Neutrophil (primary cell): ENCODE data around the gene CXorf65.
A peak's percentile ranks its signal among the peaks of the same experiment; 100 is the strongest.

Experiments
- H3K27ac ChIP-seq: fragments of 200-600 bp; sonication (generic); 2 replicates; pipeline ENCODE4 v1.5.1; 2016; ENCODE audit warnings: mild to moderate bottlenecking, moderate library complexity
- H3K27me3 ChIP-seq: fragments of 200-600 bp; sonication (generic); 2 replicates; pipeline ENCODE4 v1.6.0; 2016; ENCODE audit warnings: mild to moderate bottlenecking
- H3K36me3 ChIP-seq: fragments of 200-600 bp; sonication (generic); 2 replicates; pipeline ENCODE4 v1.5.1; 2017
- H3K4me1 ChIP-seq, 2 experiments: fragments of 200-600 bp in 1 of 2; sonication (generic) in 1 of 2; 1 replicate in 1 of 2; 2 replicates in 1 of 2; pipeline versions ENCODE4 v1.5.1 to v1.6.1; 2013 to 2016; ENCODE audit warnings: low read depth in 1 of 2, low read length in 1 of 2, mild to moderate bottlenecking in 1 of 2, moderate library complexity in 1 of 2; ENCODE audit not compliant: control insufficient read depth in 1 of 2, insufficient read depth in 1 of 2
- H3K4me3 ChIP-seq, 2 experiments: fragments of 200-600 bp in 1 of 2; sonication (generic) in 1 of 2; 1 replicate in 1 of 2; 2 replicates in 1 of 2; pipeline ENCODE4 v1.5.1; 2013 to 2016; ENCODE audit warnings: low read depth in 1 of 2, low read length in 1 of 2, mild to moderate bottlenecking in 1 of 2, moderate library complexity in 1 of 2
- H3K9me3 ChIP-seq: fragments of 200-600 bp; sonication (generic); 2 replicates; pipeline ENCODE4 v1.5.1; 2016
- TF ChIP-seq, protein P1 (sequence below): fragments of 200-600 bp; sonication (generic); IDR thresholded peaks from 2 replicates; pipeline ENCODE4 v1.5.1; 2016; ENCODE audit warnings: antibody characterized with exemption

Gene CXorf65

GRCh38 chrX:71098951-71099506 lies 7.5 kb downstream of the CXorf65 start:
- H3K9me3 ChIP-seq = no peaks in the 10 kb centered on the region
- peaks cover 18% of the 10 kb centered on the region for H3K36me3 ChIP-seq
- TF ChIP-seq, protein P1, sequence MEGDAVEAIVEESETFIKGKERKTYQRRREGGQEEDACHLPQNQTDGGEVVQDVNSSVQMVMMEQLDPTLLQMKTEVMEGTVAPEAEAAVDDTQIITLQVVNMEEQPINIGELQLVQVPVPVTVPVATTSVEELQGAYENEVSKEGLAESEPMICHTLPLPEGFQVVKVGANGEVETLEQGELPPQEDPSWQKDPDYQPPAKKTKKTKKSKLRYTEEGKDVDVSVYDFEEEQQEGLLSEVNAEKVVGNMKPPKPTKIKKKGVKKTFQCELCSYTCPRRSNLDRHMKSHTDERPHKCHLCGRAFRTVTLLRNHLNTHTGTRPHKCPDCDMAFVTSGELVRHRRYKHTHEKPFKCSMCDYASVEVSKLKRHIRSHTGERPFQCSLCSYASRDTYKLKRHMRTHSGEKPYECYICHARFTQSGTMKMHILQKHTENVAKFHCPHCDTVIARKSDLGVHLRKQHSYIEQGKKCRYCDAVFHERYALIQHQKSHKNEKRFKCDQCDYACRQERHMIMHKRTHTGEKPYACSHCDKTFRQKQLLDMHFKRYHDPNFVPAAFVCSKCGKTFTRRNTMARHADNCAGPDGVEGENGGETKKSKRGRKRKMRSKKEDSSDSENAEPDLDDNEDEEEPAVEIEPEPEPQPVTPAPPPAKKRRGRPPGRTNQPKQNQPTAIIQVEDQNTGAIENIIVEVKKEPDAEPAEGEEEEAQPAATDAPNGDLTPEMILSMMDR = no peak
- H3K27ac ChIP-seq = no peak overlapping the region
- no peak overlapping the region for H3K4me3 ChIP-seq
- no peaks in the 10 kb centered on the region for H3K27me3 ChIP-seq
- H3K4me1 ChIP-seq = peaks cover 39 to 45% of the 10 kb centered on the region in 2 experiments

- Histone ChIP-seq H3K4me1 (peaks cover 32 to 37% of the 10 kb centered on the region in 2 experiments), H3K36me3 (peaks cover 18% of the 10 kb centered on the region), H3K27me3 (no peaks in the 10 kb centered on the region), H3K27ac (peak overlapping the region; percentile 5), H3K4me3 (peak overlapping the region; percentile 5 to 68), H3K9me3 (no peaks in the 10 kb centered on the region)
- TF ChIP-seq, protein P1 = peak; percentile 67
Measured at GRCh38 chrX:71098302-71098701, 8.2 kb downstream of the CXorf65 start.

GRCh38 chrX:71096760-71097032 lies 9.8 kb downstream of the CXorf65 start:
- peaks cover 26 to 27% of the 10 kb centered on the region in 2 experiments for H3K4me1 ChIP-seq

GRCh38 chrX:71095981-71096759 lies 10.4 kb downstream of the CXorf65 start:
- peak overlapping the region; percentile 84 for H3K27ac ChIP-seq

More at GRCh38 chrX:71096760-71097032, 9.8 kb downstream of the CXorf65 start:
- H3K4me3 ChIP-seq = peak overlapping the region; percentile 68 to 84
- no peaks in the 10 kb centered on the region for H3K27me3 ChIP-seq
- peak overlapping the region; percentile 84 for H3K27ac ChIP-seq
- H3K36me3 ChIP-seq = peaks cover 12% of the 10 kb centered on the region
- H3K9me3 ChIP-seq = no peaks in the 10 kb centered on the region
- TF ChIP-seq, protein P1 = no peak

DNA sequence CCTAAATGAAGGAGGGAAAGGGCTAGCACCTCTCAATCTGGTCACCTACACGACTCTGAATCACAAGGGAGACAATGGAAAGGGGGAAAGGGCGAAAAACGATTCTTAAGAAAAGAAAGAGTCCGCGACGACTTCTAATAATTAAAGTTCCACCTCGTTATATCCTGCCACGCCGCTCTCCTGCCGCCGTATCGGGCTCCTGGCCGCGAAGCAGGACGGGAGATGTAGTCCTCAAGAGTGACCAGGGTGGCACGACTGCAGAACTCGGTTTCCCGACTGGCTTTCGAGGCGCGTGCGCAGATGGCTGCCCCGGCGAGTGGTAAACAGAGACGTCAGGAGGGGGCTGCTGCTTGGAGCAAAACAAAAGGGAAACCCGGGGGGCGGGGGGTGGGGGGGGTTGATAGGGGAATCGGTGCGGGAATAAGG lies 11.0 kb downstream of the CXorf65 start, which contains the start of gene FOXO4:
Gene FOXO4 (plus strand): TSS at position 297 of the 426 bp plus-strand sequence. CDS start 678 bp downstream, outside the sequence.
- H3K9me3 ChIP-seq = no peaks in the 10 kb centered on the region
- H3K27me3 ChIP-seq = no peaks in the 10 kb centered on the region
- peaks cover under 1% of the 10 kb centered on the region for H3K36me3 ChIP-seq
- H3K27ac ChIP-seq = peak within 1 kb of the TSS; percentile 84
- H3K4me1 ChIP-seq = peaks cover 26 to 27% of the 10 kb centered on the region in 2 experiments
- H3K4me3 ChIP-seq = peak within 1 kb of the TSS; percentile 68 to 84
- TF ChIP-seq, protein P1 = no peak

More at GRCh38 chrX:71095981-71096759, 10.4 kb downstream of the CXorf65 start:
- no peaks in the 10 kb centered on the region for H3K27me3 ChIP-seq
- peaks cover 6% of the 10 kb centered on the region for H3K36me3 ChIP-seq
- H3K4me3 ChIP-seq = peak overlapping the region; percentile 68 to 84
- H3K9me3 ChIP-seq = no peaks in the 10 kb centered on the region
- H3K4me1 ChIP-seq = peaks cover 26 to 27% of the 10 kb centered on the region in 2 experiments
- TF ChIP-seq, protein P1 = no peak
